Measurements from ENCODE around the gene ACSS1.

Gene ACSS1

GRCh38 chr20:25061103-25061799 is 3.3 kb upstream of the ACSS1 start:
- TF ChIP-seq FOXP2 (optimal IDR thresholded peaks at IDR 0.05; ENCODE audit: borderline replicate concordance, extremely low read depth, extremely low read length, insufficient read depth) (no peak), POLR2AphosphoS5 (IDR thresholded peaks at IDR 0.05; ENCODE audit: low read depth, low read length) (no peak), TAF1 (IDR thresholded peaks at IDR 0.05; ENCODE audit: borderline replicate concordance, insufficient read depth, low read length) (no peak), SIN3A (IDR thresholded peaks at IDR 0.05; ENCODE audit: borderline replicate concordance, insufficient read depth, low read length) (no peak), REST (IDR thresholded peaks at IDR 0.05; ENCODE audit: insufficient read depth in 1 of 2, low read depth in 2 of 2, low read length in 2 of 2) (no peak)

GRCh38 chr20:25059866-25060465 is 2.0 kb upstream of the ACSS1 start:
- TF ChIP-seq FOXP2 (optimal IDR thresholded peaks at IDR 0.05; ENCODE audit: borderline replicate concordance, extremely low read depth, extremely low read length, insufficient read depth) (no peak), POLR2AphosphoS5 (IDR thresholded peaks at IDR 0.05; ENCODE audit: low read depth, low read length) (no peak), SIN3A (IDR thresholded peaks at IDR 0.05; ENCODE audit: borderline replicate concordance, insufficient read depth, low read length) (no peak), REST (IDR thresholded peaks at IDR 0.05; ENCODE audit: insufficient read depth in 1 of 2, low read depth in 2 of 2, low read length in 2 of 2) (no peak), TAF1 (IDR thresholded peaks at IDR 0.05; ENCODE audit: borderline replicate concordance, insufficient read depth, low read length) (no peak)

- TF ChIP-seq SIN3A (IDR thresholded peaks at IDR 0.05; ENCODE audit: borderline replicate concordance, insufficient read depth, low read length) (no peak), POLR2AphosphoS5 (IDR thresholded peaks at IDR 0.05; ENCODE audit: low read depth, low read length) (no peak), REST (IDR thresholded peaks at IDR 0.05; ENCODE audit: insufficient read depth in 1 of 2, low read depth in 2 of 2, low read length in 2 of 2) (no peak), TAF1 (IDR thresholded peaks at IDR 0.05; ENCODE audit: borderline replicate concordance, insufficient read depth, low read length) (no peak), FOXP2 (optimal IDR thresholded peaks at IDR 0.05; ENCODE audit: borderline replicate concordance, extremely low read depth, extremely low read length, insufficient read depth) (no peak)
Measured at GRCh38 chr20:25058847-25059810, 1.2 kb upstream of the ACSS1 start.

- TF ChIP-seq TAF1 (IDR thresholded peaks at IDR 0.05; ENCODE audit: borderline replicate concordance, insufficient read depth, low read length) = no peak
- no peak for TF ChIP-seq SIN3A (IDR thresholded peaks at IDR 0.05; ENCODE audit: borderline replicate concordance, insufficient read depth, low read length)
Measured at GRCh38 chr20:25057234-25058050, 497 bp downstream of the ACSS1 start.

All from PFSK-1 (cell line).